ENCODE data around the gene NRL. TPM values are rescaled to one million over a fixed set of nuclear protein-coding genes. Genes with fewer than 3 reads are reported as not detected.

NRL gene
- total and polyA plus RNA-seq, 9 of the 15 experiments (the other 6 are each of a cell fraction or from before 2014, with no cell fraction given) = 0.07 to 2.7 (median 1.4) TPM; not detected in 1

GRCh38 chr14:24113801-24114531 is 783 bp downstream of the NRL start (continued):
- TF ChIP-seq E2F6 (IDR thresholded peaks at IDR 0.05; ENCODE audit: borderline replicate concordance in 1 of 2, extremely low read depth in 1 of 2, insufficient read depth in 1 of 2, insufficient read length in 1 of 2, low read depth in 1 of 2, low read length in 1 of 2, poor library complexity in 1 of 2, severe bottlenecking in 1 of 2) (peak in 1 of 2 experiments; percentile 28), STAT5B (CRISPR knock-in tag; IDR thresholded peaks at IDR 0.05) (no peak), POLR2AphosphoS2 (IDR thresholded peaks at IDR 0.05; ENCODE audit: low read length) (no peak), ELK1 (CRISPR knock-in tag; IDR thresholded peaks at IDR 0.05) (no peak), ZNF655 (CRISPR knock-in tag; IDR thresholded peaks at IDR 0.05) (no peak), IFI16 (CRISPR knock-in tag; IDR thresholded peaks at IDR 0.05) (no peak), POLR2A (conservative IDR thresholded peaks at IDR 0.05) (peak; percentile 88), HMGN3 (IDR thresholded peaks at IDR 0.05; ENCODE audit: borderline replicate concordance, extremely low read depth, insufficient read length, low read depth, low read length) (peak; percentile 28), ZNF174 (CRISPR knock-in tag; IDR thresholded peaks at IDR 0.05) (no peak), MXD1 (CRISPR knock-in tag; IDR thresholded peaks at IDR 0.05; ENCODE audit: borderline replicate concordance, poor library complexity, severe bottlenecking) (no peak), ZNF395 (CRISPR knock-in tag; IDR thresholded peaks at IDR 0.05) (no peak), ZNF217 (CRISPR knock-in tag; IDR thresholded peaks at IDR 0.05) (no peak), RUNX1 (IDR thresholded peaks at IDR 0.05; ENCODE audit: low read depth) (no peak), NR2C1 (IDR thresholded peaks at IDR 0.05) (no peak), NR2C1 (tag; IDR thresholded peaks at IDR 0.05) (no peak), ZNF175 (CRISPR knock-in tag; IDR thresholded peaks at IDR 0.05; ENCODE audit: low read depth) (no peak), SAP30 (IDR thresholded peaks at IDR 0.05; ENCODE audit: borderline replicate concordance, insufficient read depth, low read depth, low read length, poor library complexity, severe bottlenecking) (no peak), ILK (tag; IDR thresholded peaks at IDR 0.05; ENCODE audit: borderline replicate concordance, low read depth) (no peak), CC2D1A (IDR thresholded peaks at IDR 0.05) (0 out of 2 replicates have a peak, but pooled peaks have one; percentile 35), ESRRB (CRISPR knock-in tag; IDR thresholded peaks at IDR 0.05; ENCODE audit: borderline replicate concordance) (no peak), JUNB (CRISPR knock-in tag; conservative IDR thresholded peaks at IDR 0.05) (no peak), NCOA2 (IDR thresholded peaks at IDR 0.05; ENCODE audit: partially characterized antibody in 2 of 2) (peak in 1 of 2 experiments; percentile 99)
